Endothelial cell of umbilical vein (primary cell): ENCODE measurements around the gene CDK5. TPM values are rescaled to one million over a fixed set of nuclear protein-coding genes. Genes with fewer than 3 reads are reported as not detected.
A peak's percentile ranks its signal among the peaks of the same experiment; 100 is the strongest.

Source experiments
- BruUV-seq: library from RNA; stranded (reverse); fragments of 400-500 nt; replicated peaks from 2 replicates; lab custom pipeline; 2021; lab: Mats Ljungman, UMichigan
- CTCF ChIA-PET: fragments of 300-600, 350-600 bp; sonication (Branson Sonifier 250); formaldehyde crosslinking; loops from one replicate; lab custom pipeline; 2021; ENCODE audit warnings: antibody characterized with exemption, inconsistent platforms; lab: Charles Lee
- POLR2A ChIA-PET: fragments of 300-600, 350-600 bp; sonication (Branson Sonifier 250); formaldehyde crosslinking; loops from one replicate; lab custom pipeline; 2021; ENCODE audit warnings: antibody characterized with exemption, inconsistent platforms; lab: Charles Lee
- DNase-seq: peaks from one replicate; pipeline ENCODE4 v3.0.0-alpha.2; 2011; ENCODE audit warnings: low read depth, low spot score
- FAIRE-seq: peaks from 2 replicates; lab custom pipeline; 2011; peaks lifted over from hg19 to GRCh38; lab: Jason Lieb, UNC
- H2AFZ ChIP-seq: 2 replicates; pipeline ENCODE4 v1.6.0; 2012; ENCODE audit warnings: low read depth, low read length, control low read depth, inconsistent platforms
- H3K27ac ChIP-seq: 2 replicates; pipeline ENCODE4 v1.5.1; 2011; ENCODE audit warnings: low read depth, mild to moderate bottlenecking, control low read depth, low read length, moderate library complexity; ENCODE audit not compliant: insufficient read depth
- H3K27me3 ChIP-seq, 2 experiments: 2 replicates each; pipeline versions ENCODE4 v1.6.0 to v1.6.1; 2011; ENCODE audit warnings: low read length in 2 of 2, mixed read lengths in 1 of 2; ENCODE audit not compliant: control insufficient read depth in 2 of 2, insufficient read depth in 2 of 2
- H3K36me3 ChIP-seq, 2 experiments: 2 replicates in 1 of 2; 3 replicates in 1 of 2; pipeline ENCODE4 v1.5.1; 2011; ENCODE audit warnings: low read length in 2 of 2, mild to moderate bottlenecking in 1 of 2, moderate library complexity in 1 of 2; ENCODE audit not compliant: control insufficient read depth in 2 of 2, insufficient read depth in 2 of 2; ENCODE audit errors: extremely low read depth in 1 of 2
- H3K4me1 ChIP-seq: 3 replicates; pipeline ENCODE4 v1.5.1; 2011; ENCODE audit warnings: mild to moderate bottlenecking, low read length; ENCODE audit not compliant: control insufficient read depth, insufficient read depth; ENCODE audit errors: extremely low read depth
- H3K4me2 ChIP-seq: 2 replicates; pipeline ENCODE4 v1.6.1; 2011; ENCODE audit warnings: low read length, control low read depth, mixed read lengths; ENCODE audit not compliant: insufficient read depth
- H3K4me3 ChIP-seq, 3 experiments: fragments of 200-600 bp in 1 of 3; sonication (generic), shearing (Covaris generic) in 1 of 3; replicated peaks in 1 of 3; 2 replicates each; pipeline ENCODE4 v1.5.1; 2011 to 2016; ENCODE audit warnings: control low read depth in 3 of 3, low read length in 3 of 3, mild to moderate bottlenecking in 2 of 3, inconsistent platforms in 1 of 3, low read depth in 1 of 3, moderate library complexity in 1 of 3; ENCODE audit not compliant: insufficient read depth in 1 of 3
- H3K79me2 ChIP-seq: 2 replicates; pipeline ENCODE4 v1.6.0; 2012; ENCODE audit warnings: low read length, inconsistent platforms; ENCODE audit not compliant: control insufficient read depth, insufficient read depth
- H3K9ac ChIP-seq: replicated peaks from 2 replicates; pipeline ENCODE3; 2011; ENCODE audit warnings: low read length, control low read depth; ENCODE audit not compliant: insufficient read depth; ENCODE audit errors: extremely low read depth
- H3K9me1 ChIP-seq: replicated peaks from 3 replicates; pipeline ENCODE4 v1.6.0; 2011; ENCODE audit warnings: mild to moderate bottlenecking, low read length; ENCODE audit not compliant: control insufficient read depth, insufficient read depth; ENCODE audit errors: extremely low read depth
- H3K9me3 ChIP-seq: replicated peaks from 2 replicates; pipeline ENCODE4 v1.5.1; 2012; ENCODE audit warnings: low read length, inconsistent platforms; ENCODE audit not compliant: control insufficient read depth, insufficient read depth
- H4K20me1 ChIP-seq: replicated peaks from 2 replicates; pipeline ENCODE3; 2011; ENCODE audit warnings: mild to moderate bottlenecking, low read length; ENCODE audit not compliant: control insufficient read depth, insufficient read depth; ENCODE audit errors: extremely low read depth
- CTCF ChIP-seq, 2 donors: IDR thresholded peaks; 1 replicate in 1 of 2; 2 replicates in 1 of 2; pipeline ENCODE4 v1.5.1; 2011; ENCODE audit warnings: low read length in 2 of 2, mild to moderate bottlenecking in 2 of 2, moderate library complexity in 2 of 2, control low read depth in 1 of 2, inconsistent platforms in 1 of 2, low read depth in 1 of 2; ENCODE audit not compliant: insufficient read depth in 1 of 2; ENCODE audit errors: extremely low read depth in 1 of 2
- EZH2 ChIP-seq: IDR thresholded peaks from 2 replicates; pipeline ENCODE4 v1.6.1; 2012; ENCODE audit warnings: borderline replicate concordance, low read depth, mild to moderate bottlenecking, moderate library complexity, low read length, inconsistent platforms; ENCODE audit not compliant: severe bottlenecking
- FOS ChIP-seq: IDR thresholded peaks from 2 replicates; pipeline ENCODE4 v1.6.1; 2011; ENCODE audit warnings: mild to moderate bottlenecking, low read length, moderate library complexity, borderline replicate concordance; ENCODE audit not compliant: insufficient read depth
- GATA2 ChIP-seq: IDR thresholded peaks from 2 replicates; pipeline ENCODE4 v1.7.0; 2011; ENCODE audit warnings: low read depth, mild to moderate bottlenecking, moderate library complexity, mixed read lengths, low read length; ENCODE audit not compliant: insufficient read length, insufficient read depth
- JUN ChIP-seq: IDR thresholded peaks from 2 replicates; pipeline ENCODE4 v1.6.1; 2011; ENCODE audit warnings: borderline replicate concordance, low read depth; ENCODE audit not compliant: insufficient read length, insufficient read depth
- MAX ChIP-seq: IDR thresholded peaks from 2 replicates; pipeline ENCODE4 v1.6.1; 2011; ENCODE audit not compliant: insufficient read depth, insufficient read length
- MYC ChIP-seq: IDR thresholded peaks from one replicate; pipeline ENCODE4 v1.6.1; 2011; ENCODE audit warnings: mild to moderate bottlenecking, low read depth, low read length
- POLR2A ChIP-seq: IDR thresholded peaks from 2 replicates; pipeline ENCODE4 v1.6.1; 2012; ENCODE audit warnings: low read depth, mild to moderate bottlenecking, control low read depth, low read length
- POLR2AphosphoS5 ChIP-seq: IDR thresholded peaks from 2 replicates; pipeline ENCODE4 v1.6.1; 2012; ENCODE audit warnings: low read depth, mild to moderate bottlenecking, control low read depth, low read length, moderate library complexity; ENCODE audit not compliant: insufficient read depth
- dilution Hi-C: fragments of 300-500 bp; cut with MboI; formaldehyde crosslinking; loops from one replicate; pipeline ENCODE4 v1.15.0; 2019; ENCODE audit warnings: low sequenced_read_pairs; ENCODE audit not compliant: extremely low pct_ligation_motif_present
- intact Hi-C: fragments of 100-400 bp; cut with micrococcal nuclease; formaldehyde crosslinking; loops from one replicate; pipeline ENCODE4 v1.10.0; 2022
- polyA plus RNA-seq, 4 experiments: library from polyadenylated mRNA; depleted of rRNA in 3 of 4; stranded (reverse) in 3 of 4; unstranded in 1 of 4; fragments of >200 nt; gene quantifications; 2 replicates each; pipeline versions ENCODE4 v1.2.1 to v1.2.3, GENCODE V29; 2011 to 2012; ENCODE audit warnings: missing spikeins in 1 of 4
- total RNA-seq: library from RNA; stranded (reverse); gene quantifications from 2 replicates; pipeline ENCODE4 v1.2.3, GENCODE V29; 2021

CDK5 gene
- total and polyA plus RNA-seq, 2 donors (not counting 3 experiments of a cell fraction or from before 2014, with no cell fraction given), result 16.5 to 38.3 TPM

GRCh38 chr7:151010307-151011096 lies 47.2 kb downstream of the CDK5 start:
- no peaks in the 10 kb centered on the region for H3K27me3 ChIP-seq
- H3K4me1 ChIP-seq, result peaks cover 35% of the 10 kb centered on the region
- ChIA-PET CTCF (interaction anchor here (0.9 to 9.4 kb wide), 13 partner anchors 10 to 725 kb away, joined by 3 to 107 read pairs (median 6); partner anchors contain the start of genes ATG9B and NOS3), POLR2A (no interaction called here)
- H3K27ac ChIP-seq, result no peak overlapping the region
- H3K9me3 ChIP-seq, result no peaks in the 10 kb centered on the region
- no peak overlapping the region for H2AFZ ChIP-seq
- no TSS peak for BruUV-seq
- intact Hi-C loops (no loop called here), dilution Hi-C loops (no loop called here)
- H4K20me1 ChIP-seq, result no peaks in the 10 kb centered on the region
- H3K9ac ChIP-seq, result no peak overlapping the region
- H3K79me2 ChIP-seq, result no peaks in the 10 kb centered on the region
- TF ChIP-seq CTCF (IDR thresholded peaks at IDR 0.05; ENCODE audit: extremely low read depth in 1 of 2, insufficient read depth in 1 of 2, low read depth in 1 of 2, low read length in 2 of 2), result no peak
- TF ChIP-seq MAX, result no peak
- TF ChIP-seq POLR2AphosphoS5, result peak; percentile 35
- DNase-seq, result no peak
- H3K9me1 ChIP-seq, result no peaks in the 10 kb centered on the region
- no peak overlapping the region for H3K4me3 ChIP-seq
- FAIRE-seq, result no peak
- H3K36me3 ChIP-seq, result peaks cover 0 to 26% of the 10 kb centered on the region in 2 experiments
- H3K4me2 ChIP-seq, result no peak overlapping the region

GRCh38 chr7:151010037-151010306 lies 47.7 kb downstream of the CDK5 start:
- dilution Hi-C loops (no loop called here), intact Hi-C loops (no loop called here)
- Histone ChIP-seq H4K20me1 (no peaks in the 10 kb centered on the region), H3K9me3 (no peaks in the 10 kb centered on the region), H3K27me3 (no peaks in the 10 kb centered on the region), H3K36me3 (peaks cover 0 to 27% of the 10 kb centered on the region in 2 experiments), H3K4me3 (no peak overlapping the region), H3K9me1 (no peaks in the 10 kb centered on the region), H2AFZ (no peak overlapping the region), H3K27ac (no peak overlapping the region), H3K4me1 (peaks cover 35% of the 10 kb centered on the region), H3K79me2 (no peaks in the 10 kb centered on the region), H3K4me2 (no peak overlapping the region), H3K9ac (no peak overlapping the region)
- no peak for TF ChIP-seq MAX
- TF ChIP-seq JUN, result no peak
- no peak for TF ChIP-seq MYC
- no peak for TF ChIP-seq POLR2AphosphoS5
- TF ChIP-seq EZH2, result no peak
- no peak for TF ChIP-seq FOS
- TF ChIP-seq GATA2, result no peak
- TF ChIP-seq POLR2A, result no peak
- TF ChIP-seq CTCF (IDR thresholded peaks at IDR 0.05; ENCODE audit: extremely low read depth in 1 of 2, insufficient read depth in 1 of 2, low read depth in 1 of 2, low read length in 2 of 2), result no peak
- FAIRE-seq, result no peak
- POLR2A ChIA-PET, result no interaction called here
- CTCF ChIA-PET, result interaction anchor here (1.0 to 9.4 kb wide), 10 partner anchors 10 to 112 kb away, joined by 3 to 107 read pairs (median 12); partner anchors contain the start of genes ATG9B and NOS3
- DNase-seq, result no peak
- BruUV-seq, result no TSS peak
